GM19452 (cell line): ENCODE data around the gene MAPK4.
"Not testable (repeated sequence)": the region's sequence is repeated elsewhere in the genome, so short reads cannot be mapped to it uniquely, and the experiment has no call there.

Experiments used
- ATAC-seq: cut with Tn5 transposase; IDR thresholded peaks from one replicate; pipeline ENCODE4 v1.9.1; 2021; ENCODE audit not compliant: unreplicated experiment

Gene MAPK4

DNA sequence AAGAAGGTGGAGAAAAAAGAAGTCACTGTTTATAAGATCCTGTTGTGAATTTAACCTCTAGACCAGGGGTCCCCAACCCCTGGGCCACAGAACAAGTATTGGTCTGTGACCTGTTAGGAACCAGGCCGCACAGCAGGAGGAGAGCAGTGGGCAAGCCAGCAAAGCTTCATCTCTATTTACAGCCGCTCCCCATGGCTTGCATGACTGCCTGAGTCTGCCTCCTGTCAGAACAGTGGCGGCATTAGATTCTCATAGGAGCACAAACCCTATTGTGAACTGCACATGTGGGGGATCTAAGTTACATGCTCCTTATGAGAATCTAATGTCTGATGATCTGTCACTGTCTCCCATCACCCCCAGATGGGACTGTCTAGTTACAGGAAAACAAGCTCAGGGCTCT, 13.3 kb downstream of the MAPK4 start:
- not testable (repeated sequence) for ATAC-seq

DNA sequence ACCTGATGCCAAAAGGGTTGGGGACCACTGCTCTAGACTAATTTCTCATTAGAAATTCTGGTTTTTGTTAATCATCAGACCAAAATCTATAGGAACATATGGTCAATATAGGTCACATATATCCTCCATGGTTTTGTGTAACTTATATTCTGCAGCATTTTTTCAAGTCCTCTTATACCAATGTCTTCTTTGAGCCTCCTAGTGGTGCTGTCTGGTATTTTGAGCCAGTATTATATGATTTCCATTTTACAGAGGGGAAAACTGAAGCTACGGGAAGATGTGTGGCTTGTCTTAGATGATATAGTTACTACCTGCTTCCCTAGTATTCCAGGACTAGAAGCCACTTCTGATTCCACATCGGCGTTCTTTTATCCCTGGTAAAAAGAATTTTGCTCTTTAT, 13.8 kb downstream of the MAPK4 start:
- no peak for ATAC-seq

DNA sequence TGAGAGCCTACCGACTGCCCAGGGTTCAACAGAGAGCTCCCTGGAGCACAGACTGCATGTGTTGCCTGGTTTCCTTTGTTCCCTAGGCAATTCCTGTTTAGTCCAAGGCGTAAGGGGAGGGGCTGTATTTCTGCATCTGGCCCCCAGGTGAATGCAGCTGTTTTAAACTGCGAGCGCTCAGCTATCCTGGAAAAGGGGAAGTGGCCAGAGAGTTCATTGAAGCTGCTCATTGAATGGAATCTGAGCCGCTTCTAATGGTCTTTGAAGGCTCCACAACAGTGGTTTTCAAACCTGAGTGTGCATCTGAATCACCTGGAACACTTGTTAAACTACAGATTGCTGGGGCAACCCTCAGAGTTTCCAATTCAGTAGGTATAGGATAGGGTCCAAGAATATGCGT, 18.1 kb downstream of the MAPK4 start:
- no peak for ATAC-seq

DNA sequence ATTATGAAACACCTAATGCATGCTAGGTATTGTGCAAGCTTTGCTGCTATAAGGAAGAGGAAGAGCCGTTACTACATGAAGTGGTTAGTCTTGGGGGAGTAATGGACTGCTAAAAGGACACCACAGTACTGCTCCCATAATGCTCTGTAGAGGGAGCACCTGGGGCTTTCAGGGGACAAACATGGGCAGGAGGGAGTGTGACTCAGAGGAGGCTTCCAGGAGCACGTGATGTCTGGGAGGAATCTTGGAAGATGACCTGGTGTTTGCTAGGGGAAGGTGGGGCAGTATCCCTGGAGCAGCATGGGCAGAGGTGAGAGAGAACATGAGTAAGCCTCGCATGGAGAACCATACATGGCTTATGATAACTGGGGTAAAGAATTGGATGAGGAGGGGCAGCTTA, 18.8 kb downstream of the MAPK4 start:
- no peak for ATAC-seq

DNA sequence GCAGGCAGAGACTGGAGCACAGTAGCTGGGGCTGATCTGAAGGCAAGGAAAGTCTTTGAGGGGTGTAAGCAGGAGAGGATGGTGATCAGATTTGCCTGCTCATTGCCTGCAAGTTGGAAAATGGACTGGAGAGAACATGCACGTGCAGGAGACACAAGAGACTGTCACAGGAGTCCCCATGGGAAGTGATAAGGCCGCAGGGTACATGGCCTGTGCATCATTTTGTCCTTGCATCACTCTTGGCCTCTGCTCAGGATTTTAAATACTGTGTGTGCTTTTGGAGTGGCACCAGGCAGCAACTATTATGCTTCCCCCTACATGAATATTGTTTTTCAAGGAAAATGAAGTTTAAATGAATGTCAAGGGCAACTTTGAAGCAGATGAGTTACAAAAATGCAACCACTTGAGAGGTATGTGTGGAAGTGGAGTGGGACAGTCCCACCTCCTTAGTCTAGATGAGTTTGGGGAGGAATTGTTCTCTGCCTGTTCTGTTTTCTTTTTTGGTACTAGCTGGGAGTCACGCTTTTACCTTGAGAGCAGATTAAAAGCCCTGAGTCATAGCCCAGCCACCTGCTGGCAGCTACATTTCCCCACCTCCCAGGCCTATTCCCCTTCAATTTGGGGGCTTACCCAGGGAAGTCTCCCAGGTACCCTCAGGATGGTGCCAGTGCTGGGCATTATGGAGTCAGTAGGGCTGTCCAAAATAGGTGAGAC, 19.3 kb downstream of the MAPK4 start:
- ATAC-seq = no peak

DNA sequence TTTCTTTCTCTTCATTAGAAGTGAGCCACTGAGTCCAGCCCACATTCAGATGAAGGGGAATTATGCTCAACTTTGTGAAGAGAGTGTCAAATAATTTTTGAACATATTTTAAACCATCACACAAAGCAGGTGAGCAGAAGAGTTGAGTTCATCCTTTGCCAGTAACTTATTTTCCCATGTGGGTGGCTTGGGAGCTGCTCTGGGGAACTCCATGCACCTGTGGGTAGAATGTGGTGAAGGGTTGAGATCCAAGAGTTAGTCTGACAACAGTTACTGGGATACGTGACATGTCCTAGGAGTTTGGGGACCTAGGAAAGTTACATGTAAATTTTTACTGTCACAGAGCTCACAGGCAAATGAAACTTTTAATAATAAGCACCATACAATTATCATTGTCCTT, 21.6 kb downstream of the MAPK4 start:
- ATAC-seq = no peak

DNA sequence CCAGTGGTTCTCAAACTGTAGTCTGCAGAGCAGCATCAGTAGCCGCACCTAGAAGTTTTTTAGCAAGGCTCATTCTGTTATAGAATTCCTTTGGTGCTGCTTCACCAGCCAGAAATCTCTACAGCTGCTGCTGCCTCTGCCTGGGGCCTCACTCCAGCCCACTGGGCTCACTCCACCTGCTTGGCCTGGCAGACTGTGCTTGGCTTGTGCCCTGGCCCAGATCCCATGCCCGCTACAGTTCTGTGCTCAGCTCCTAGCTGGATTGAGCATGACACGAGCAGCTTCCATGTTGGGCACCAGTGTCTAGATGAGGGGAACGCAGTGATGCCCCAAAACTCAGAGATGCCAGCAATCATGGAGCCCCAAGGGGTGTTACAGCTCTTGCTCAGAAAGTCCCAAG, 22.6 kb downstream of the MAPK4 start:
- ATAC-seq = no peak

DNA sequence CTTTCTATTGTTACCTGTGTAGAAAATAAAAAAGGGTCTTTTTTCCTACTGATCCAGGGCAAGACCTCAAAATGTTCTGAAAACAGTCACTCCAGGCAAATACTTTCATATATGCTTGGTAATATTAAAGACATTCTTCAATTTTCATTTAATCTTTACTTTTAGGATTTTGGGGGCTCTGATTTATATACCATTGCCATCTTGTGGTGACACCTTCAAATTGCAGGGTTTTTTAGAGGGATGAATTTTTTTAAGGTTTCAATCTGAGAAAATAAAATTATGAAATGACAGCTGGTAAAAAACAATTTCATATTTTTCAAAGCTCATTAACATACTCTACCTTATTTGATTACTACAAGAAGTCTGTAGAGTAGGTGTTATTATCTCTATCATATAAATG, 26.8 kb downstream of the MAPK4 start:
- ATAC-seq = no peak

DNA sequence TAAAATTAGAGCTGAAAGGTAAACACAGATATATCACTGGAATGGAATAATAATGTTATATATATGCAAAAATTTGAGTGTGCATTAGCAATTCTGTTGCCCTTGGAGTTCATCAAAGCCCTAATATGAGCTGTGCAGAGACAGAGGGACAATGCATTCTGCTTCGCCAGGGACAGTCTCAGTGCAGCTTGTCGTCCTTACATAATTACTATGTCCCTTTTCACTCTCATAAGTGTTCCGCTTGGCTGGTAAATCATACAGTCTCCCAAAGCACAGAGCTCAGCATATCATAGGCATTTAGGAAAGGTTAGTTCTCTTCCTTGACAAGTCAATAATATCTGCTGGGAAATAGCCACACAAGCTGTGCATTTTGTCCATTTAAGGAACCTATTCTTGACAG, 30.7 kb downstream of the MAPK4 start:
- ATAC-seq = no peak

DNA sequence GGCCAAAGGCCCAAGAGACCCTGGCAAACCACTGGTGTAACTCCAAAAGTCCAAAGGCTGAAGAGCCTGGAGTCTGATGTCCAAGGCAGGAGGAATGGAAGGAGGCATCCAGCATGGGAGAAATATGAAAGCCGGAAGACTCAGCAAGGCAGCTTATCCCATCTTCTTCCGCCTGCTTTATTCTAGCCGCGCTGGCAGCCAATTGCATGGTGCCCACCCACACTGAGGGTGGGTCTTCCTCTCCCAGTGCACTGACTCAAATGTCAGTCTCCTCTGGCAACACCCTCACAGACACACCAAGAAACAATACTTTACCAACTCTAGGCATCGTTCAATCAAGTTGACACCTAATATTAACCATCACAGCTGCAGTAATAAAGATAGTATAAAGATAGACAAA, 34.1 kb downstream of the MAPK4 start:
- ATAC-seq = no peak

DNA sequence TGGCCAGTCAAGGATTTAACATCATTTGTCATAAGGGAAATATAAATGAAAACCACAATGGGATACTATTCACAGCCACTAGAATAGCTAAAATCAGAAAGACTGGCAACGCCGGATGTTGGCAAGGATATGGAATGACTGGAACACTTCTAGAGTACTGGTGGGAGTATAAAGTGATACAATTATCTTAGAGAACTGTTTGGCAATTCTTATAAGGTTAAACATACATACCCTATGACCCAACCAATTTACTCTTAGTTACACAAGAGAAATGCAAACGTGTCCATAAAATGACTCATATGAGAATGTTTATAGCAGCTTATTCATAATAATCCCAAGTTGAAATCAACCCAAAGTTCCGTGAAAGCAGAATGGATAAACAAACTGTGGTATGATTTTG, 35.1 kb downstream of the MAPK4 start:
- no peak for ATAC-seq

DNA sequence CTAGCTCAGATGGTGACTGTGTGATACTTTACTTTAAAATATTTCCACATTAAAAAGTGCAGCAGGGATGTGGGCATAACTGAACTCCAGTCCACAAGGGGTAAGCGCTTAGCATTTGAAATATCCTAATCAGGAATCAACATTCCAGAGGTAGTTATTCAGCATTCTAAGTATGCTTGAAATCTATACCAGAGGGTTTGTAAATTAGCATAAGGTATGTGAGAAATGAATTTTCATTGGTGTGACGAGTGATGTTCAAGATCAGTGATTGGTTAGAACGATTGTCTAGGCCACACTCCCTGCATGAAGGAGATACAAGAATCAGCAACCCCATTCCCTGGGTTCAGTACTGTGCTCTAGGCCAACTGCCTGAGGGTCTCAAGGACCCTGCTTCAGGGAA, 42.6 kb downstream of the MAPK4 start:
- ATAC-seq = no peak

DNA sequence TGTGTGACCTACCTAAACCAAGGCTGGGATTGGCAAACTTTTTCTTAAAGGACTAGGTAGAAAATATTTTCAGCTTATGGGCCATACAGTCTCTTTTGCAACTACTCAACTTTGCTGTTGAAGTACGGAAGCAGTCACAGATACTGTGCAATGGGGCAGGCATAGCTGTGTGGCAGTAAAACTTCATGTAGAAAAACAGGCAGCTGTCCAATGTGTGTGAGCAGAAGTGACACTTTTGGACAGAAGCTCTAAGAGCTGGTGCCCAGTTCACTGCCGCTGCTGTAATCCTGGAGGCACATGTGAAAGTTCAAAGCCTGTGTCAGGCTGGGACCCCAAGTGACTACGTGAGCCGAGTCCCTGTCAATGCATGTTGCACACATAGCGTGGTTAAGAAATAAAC, 46.7 kb downstream of the MAPK4 start:
- ATAC-seq = no peak

DNA sequence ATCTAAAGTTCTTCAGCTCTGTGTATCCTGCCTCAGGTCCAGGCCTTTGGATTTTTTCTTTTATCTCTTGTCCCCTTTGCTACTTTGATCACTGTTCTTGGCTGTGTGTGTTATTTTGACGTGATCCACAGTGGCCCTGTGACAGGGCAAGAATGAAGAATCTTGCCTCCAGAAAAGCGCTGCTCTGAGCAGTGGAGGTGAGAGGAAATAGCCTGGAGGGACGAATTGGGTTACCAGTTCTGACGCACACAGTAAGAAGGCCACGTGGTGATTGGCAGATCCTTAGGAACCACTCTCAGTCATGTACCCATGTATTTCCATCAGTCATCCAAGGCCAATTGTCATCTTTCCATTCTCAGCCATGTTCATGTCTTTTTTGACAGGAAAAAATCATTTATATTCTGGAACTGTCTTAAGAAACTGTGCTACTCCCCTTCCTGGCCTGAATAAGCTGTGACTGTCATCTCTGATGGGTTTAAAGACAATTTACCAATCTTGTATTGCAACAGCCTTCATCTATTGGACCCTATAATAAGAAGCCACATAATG, 47.6 kb downstream of the MAPK4 start:
- ATAC-seq = no peak

DNA sequence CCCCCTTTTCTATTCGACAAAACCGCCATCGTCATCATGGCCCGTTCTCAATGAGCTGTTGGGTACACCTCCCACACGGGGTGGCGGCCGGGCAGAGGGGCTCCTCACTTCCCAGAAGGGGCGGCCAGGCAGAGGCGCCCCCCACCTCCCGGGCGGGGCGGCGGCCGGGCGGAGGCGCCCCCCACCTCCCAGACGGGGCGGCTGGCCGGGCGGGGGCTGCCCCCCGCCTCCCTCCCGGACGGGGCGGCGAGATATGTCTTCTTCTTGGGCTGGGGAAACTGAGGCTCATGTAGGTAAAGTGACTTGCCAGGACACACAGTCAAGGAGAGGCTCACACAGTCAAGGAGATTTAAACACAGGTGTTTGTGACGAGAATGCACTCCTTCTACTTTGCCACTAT, 49.3 kb downstream of the MAPK4 start:
- ATAC-seq = not testable (repeated sequence)

DNA sequence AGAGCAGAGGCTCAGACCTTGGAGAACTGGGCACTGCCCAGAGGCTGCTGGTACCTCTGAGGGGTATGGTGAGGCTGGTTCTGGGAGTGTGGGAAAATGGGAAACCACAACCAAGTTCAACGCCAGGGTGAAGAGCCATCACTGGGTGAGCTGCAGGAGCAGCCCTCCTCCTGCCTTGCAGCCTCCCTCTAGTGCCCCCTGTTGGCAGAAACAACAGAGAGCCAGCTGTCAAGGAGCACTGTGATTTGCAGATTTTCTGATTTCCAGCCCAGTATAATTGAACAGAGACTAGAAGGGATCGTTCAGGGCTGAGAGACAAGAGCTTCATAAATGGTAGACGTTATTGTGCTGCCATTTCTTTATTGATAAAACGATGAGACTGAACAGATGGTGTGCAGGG, 50.5 kb downstream of the MAPK4 start:
- no peak for ATAC-seq

DNA sequence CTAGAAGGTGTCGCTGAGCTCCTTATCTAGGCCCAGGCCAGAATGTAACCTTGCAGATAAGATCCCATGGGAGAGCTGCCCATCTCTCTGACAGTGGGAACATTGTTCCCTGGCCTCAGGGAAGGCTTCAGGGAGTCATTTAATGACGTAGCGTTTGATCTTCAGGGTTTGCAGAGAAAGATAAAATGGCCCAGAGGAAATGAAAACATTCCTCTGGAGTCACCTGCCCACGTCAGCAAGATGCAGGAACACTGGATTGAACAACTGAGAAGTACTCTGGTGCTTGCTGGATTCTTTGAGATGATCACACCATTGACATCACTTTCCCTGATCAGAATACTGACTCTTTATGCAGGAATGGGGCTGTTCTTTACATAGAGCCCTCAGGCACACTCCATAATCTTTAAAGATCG, 51.6 kb downstream of the MAPK4 start:
- no peak for ATAC-seq

DNA sequence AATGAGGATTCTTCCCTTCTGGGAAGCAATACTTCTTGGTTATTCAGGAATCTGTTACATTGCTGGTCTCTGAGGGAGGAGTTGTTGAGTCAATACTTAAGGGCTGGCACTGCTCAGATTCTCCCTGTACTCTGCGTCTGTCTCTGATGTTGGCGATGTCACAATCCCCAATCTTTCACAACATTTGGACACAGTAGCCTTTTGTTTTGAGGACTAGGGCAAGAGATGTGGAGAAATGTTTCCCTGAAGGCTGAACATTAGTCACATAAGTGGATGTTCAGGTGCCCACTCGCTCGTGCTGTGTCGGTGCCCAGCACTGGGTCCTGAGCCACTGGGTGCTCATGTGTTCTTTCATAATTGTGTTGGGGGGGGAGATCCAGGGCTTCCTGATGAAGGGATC, 55.0 kb downstream of the MAPK4 start:
- ATAC-seq = no peak

DNA sequence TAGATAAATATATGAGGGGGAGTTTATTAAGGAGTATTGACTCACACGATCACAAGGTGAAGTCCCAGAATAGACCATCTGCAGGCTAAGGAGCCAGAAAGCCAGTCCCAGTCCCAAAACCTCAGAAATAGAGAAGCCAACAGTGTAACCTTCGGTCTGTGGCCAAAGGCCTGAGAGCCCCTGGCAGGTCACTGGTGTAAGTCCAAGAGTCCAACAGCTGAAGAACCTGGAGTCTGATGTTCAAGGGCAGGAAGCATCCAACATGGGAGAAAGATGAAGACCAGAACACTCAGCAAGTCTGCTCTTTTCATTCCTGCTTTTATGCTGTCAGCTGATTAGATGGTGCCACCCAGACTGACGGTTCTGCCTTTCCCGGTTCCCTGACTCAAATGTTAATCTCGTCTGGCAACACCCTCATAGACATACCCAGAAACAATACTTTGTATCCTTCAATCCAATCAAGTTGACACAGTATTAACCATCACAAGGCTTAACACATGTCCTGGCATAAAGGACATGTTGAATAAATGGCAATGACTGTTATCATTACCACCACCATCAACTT, 56.7 kb downstream of the MAPK4 start:
- ATAC-seq = no peak

DNA sequence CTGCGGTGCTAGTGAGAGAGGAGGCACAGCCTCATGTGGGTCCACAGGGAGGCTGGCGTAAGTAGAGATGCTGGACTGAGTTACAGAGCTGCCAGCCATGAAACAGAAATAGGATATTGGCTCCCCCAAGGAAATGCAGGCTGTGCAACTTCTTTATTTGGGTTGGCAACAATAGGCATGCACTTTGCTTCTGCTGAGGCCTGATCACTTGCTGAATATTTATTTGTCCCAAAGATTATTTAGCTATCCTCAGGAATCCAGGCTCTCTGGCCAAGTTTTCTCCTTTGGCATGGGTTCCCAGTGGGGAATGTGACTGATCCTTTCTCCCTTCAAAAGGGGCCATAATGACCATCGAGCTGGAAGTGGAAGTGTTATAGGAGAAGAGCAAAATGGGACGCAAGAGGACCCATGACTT, 60.0 kb downstream of the MAPK4 start:
- no peak for ATAC-seq

DNA sequence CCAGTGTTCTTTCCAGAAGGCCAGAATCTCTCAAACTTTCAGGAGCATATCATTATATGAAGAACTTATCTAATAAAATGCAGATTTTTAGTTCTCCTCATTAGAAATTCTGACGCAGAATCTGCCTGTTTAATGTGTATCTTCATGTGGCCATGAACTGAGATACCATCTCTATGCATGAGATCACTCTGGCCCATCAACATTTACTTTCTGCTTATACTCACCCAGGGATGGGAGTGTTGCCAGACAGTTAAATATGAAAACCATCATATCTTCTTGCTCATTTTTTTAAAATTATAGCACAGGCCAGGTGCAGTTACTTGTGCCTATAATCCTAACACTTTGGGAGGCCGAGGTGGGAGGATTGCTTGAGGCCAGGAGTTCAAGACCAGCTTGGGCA, 60.4 kb downstream of the MAPK4 start:
- ATAC-seq = no peak

DNA sequence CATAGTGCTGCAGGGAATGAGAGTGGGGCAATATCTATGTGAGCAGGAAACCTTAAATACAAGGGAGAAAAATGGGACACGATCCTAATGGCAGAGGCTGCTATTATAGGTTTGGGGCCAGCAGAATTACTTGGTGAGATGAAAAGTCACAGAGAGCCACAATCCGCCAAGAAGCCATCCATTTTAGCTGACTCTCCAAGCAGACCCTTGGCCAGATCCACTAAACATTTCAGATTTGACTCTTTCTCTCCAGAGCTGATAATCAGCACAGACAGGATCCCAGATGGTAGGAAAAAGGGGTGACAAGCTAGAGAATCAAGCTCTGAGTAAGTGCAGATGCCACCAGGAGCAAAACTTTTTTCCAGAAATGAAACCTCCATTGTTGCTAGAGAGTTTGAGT, 61.5 kb downstream of the MAPK4 start:
- ATAC-seq = no peak

DNA sequence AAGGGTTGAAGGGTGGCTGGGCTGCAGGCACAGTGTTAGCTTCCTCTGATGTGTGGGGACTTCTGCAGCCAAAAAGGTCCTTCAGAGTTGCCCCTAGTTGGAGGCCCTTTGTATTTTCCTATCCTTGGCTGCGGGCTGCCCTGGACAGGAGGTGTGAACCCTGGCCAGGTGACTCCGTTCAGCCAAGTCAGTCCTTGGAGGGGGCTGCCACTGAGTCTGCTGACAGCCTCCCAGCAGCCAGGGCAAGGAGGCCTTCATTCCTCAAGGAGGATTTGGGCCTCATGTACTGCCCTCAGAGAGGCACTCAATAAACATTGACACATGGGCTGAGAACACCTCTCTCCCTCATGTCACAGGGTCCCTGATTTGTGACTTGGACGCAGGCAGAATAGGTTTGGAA, 62.4 kb downstream of the MAPK4 start:
- no peak for ATAC-seq
